Endothelial cell of umbilical vein (primary cell): ENCODE results near the gene ARPC2. TPM values are rescaled to one million over a fixed set of nuclear protein-coding genes. Genes with fewer than 3 reads are reported as not detected.

ENCODE experiments used
- BruUV-seq: library from RNA; stranded (reverse); fragments of 400-500 nt; replicated peaks from 2 replicates; lab custom pipeline; 2021; lab: Mats Ljungman, UMichigan
- CTCF ChIA-PET: fragments of 300-600, 350-600 bp; sonication (Branson Sonifier 250); formaldehyde crosslinking; loops from one replicate; lab custom pipeline; 2021; ENCODE audit warnings: antibody characterized with exemption, inconsistent platforms; lab: Charles Lee
- POLR2A ChIA-PET: fragments of 300-600, 350-600 bp; sonication (Branson Sonifier 250); formaldehyde crosslinking; loops from one replicate; lab custom pipeline; 2021; ENCODE audit warnings: antibody characterized with exemption, inconsistent platforms; lab: Charles Lee
- DNase-seq: peaks from one replicate; pipeline ENCODE4 v3.0.0-alpha.2; 2011; ENCODE audit warnings: low read depth, low spot score
- FAIRE-seq: peaks from 2 replicates; lab custom pipeline; 2011; peaks lifted over from hg19 to GRCh38; lab: Jason Lieb, UNC
- H2AFZ ChIP-seq: 2 replicates; pipeline ENCODE4 v1.6.0; 2012; ENCODE audit warnings: low read depth, low read length, control low read depth, inconsistent platforms
- H3K27ac ChIP-seq: 2 replicates; pipeline ENCODE4 v1.5.1; 2011; ENCODE audit warnings: low read depth, mild to moderate bottlenecking, control low read depth, low read length, moderate library complexity; ENCODE audit not compliant: insufficient read depth
- H3K27me3 ChIP-seq, 2 experiments: 2 replicates each; pipeline versions ENCODE4 v1.6.0 to v1.6.1; 2011; ENCODE audit warnings: low read length in 2 of 2, mixed read lengths in 1 of 2; ENCODE audit not compliant: control insufficient read depth in 2 of 2, insufficient read depth in 2 of 2
- H3K36me3 ChIP-seq, 2 experiments: 2 replicates in 1 of 2; 3 replicates in 1 of 2; pipeline ENCODE4 v1.5.1; 2011; ENCODE audit warnings: low read length in 2 of 2, mild to moderate bottlenecking in 1 of 2, moderate library complexity in 1 of 2; ENCODE audit not compliant: control insufficient read depth in 2 of 2, insufficient read depth in 2 of 2; ENCODE audit errors: extremely low read depth in 1 of 2
- H3K4me1 ChIP-seq: 3 replicates; pipeline ENCODE4 v1.5.1; 2011; ENCODE audit warnings: mild to moderate bottlenecking, low read length; ENCODE audit not compliant: control insufficient read depth, insufficient read depth; ENCODE audit errors: extremely low read depth
- H3K4me2 ChIP-seq: 2 replicates; pipeline ENCODE4 v1.6.1; 2011; ENCODE audit warnings: low read length, control low read depth, mixed read lengths; ENCODE audit not compliant: insufficient read depth
- H3K4me3 ChIP-seq, 3 experiments: fragments of 200-600 bp in 1 of 3; sonication (generic), shearing (Covaris generic) in 1 of 3; replicated peaks in 1 of 3; 2 replicates each; pipeline ENCODE4 v1.5.1; 2011 to 2016; ENCODE audit warnings: control low read depth in 3 of 3, low read length in 3 of 3, mild to moderate bottlenecking in 2 of 3, inconsistent platforms in 1 of 3, low read depth in 1 of 3, moderate library complexity in 1 of 3; ENCODE audit not compliant: insufficient read depth in 1 of 3
- H3K79me2 ChIP-seq: 2 replicates; pipeline ENCODE4 v1.6.0; 2012; ENCODE audit warnings: low read length, inconsistent platforms; ENCODE audit not compliant: control insufficient read depth, insufficient read depth
- H3K9ac ChIP-seq: replicated peaks from 2 replicates; pipeline ENCODE3; 2011; ENCODE audit warnings: low read length, control low read depth; ENCODE audit not compliant: insufficient read depth; ENCODE audit errors: extremely low read depth
- H3K9me1 ChIP-seq: replicated peaks from 3 replicates; pipeline ENCODE4 v1.6.0; 2011; ENCODE audit warnings: mild to moderate bottlenecking, low read length; ENCODE audit not compliant: control insufficient read depth, insufficient read depth; ENCODE audit errors: extremely low read depth
- H3K9me3 ChIP-seq: replicated peaks from 2 replicates; pipeline ENCODE4 v1.5.1; 2012; ENCODE audit warnings: low read length, inconsistent platforms; ENCODE audit not compliant: control insufficient read depth, insufficient read depth
- H4K20me1 ChIP-seq: replicated peaks from 2 replicates; pipeline ENCODE3; 2011; ENCODE audit warnings: mild to moderate bottlenecking, low read length; ENCODE audit not compliant: control insufficient read depth, insufficient read depth; ENCODE audit errors: extremely low read depth
- CTCF ChIP-seq, 2 donors: IDR thresholded peaks; 1 replicate in 1 of 2; 2 replicates in 1 of 2; pipeline ENCODE4 v1.5.1; 2011; ENCODE audit warnings: low read length in 2 of 2, mild to moderate bottlenecking in 2 of 2, moderate library complexity in 2 of 2, control low read depth in 1 of 2, inconsistent platforms in 1 of 2, low read depth in 1 of 2; ENCODE audit not compliant: insufficient read depth in 1 of 2; ENCODE audit errors: extremely low read depth in 1 of 2
- POLR2AphosphoS5 ChIP-seq: IDR thresholded peaks from 2 replicates; pipeline ENCODE4 v1.6.1; 2012; ENCODE audit warnings: low read depth, mild to moderate bottlenecking, control low read depth, low read length, moderate library complexity; ENCODE audit not compliant: insufficient read depth
- dilution Hi-C: fragments of 300-500 bp; cut with MboI; formaldehyde crosslinking; loops from one replicate; pipeline ENCODE4 v1.15.0; 2019; ENCODE audit warnings: low sequenced_read_pairs; ENCODE audit not compliant: extremely low pct_ligation_motif_present
- intact Hi-C: fragments of 100-400 bp; cut with micrococcal nuclease; formaldehyde crosslinking; loops from one replicate; pipeline ENCODE4 v1.10.0; 2022
- polyA plus RNA-seq, 4 experiments: library from polyadenylated mRNA; depleted of rRNA in 3 of 4; stranded (reverse) in 3 of 4; unstranded in 1 of 4; fragments of >200 nt; gene quantifications; 2 replicates each; pipeline versions ENCODE4 v1.2.1 to v1.2.3, GENCODE V29; 2011 to 2012; ENCODE audit warnings: missing spikeins in 1 of 4
- total RNA-seq: library from RNA; stranded (reverse); gene quantifications from 2 replicates; pipeline ENCODE4 v1.2.3, GENCODE V29; 2021

The ARPC2 gene
- total and polyA plus RNA-seq, 2 donors (not counting 3 experiments of a cell fraction or from before 2014, with no cell fraction given), result 417 to 455 TPM

DNA sequence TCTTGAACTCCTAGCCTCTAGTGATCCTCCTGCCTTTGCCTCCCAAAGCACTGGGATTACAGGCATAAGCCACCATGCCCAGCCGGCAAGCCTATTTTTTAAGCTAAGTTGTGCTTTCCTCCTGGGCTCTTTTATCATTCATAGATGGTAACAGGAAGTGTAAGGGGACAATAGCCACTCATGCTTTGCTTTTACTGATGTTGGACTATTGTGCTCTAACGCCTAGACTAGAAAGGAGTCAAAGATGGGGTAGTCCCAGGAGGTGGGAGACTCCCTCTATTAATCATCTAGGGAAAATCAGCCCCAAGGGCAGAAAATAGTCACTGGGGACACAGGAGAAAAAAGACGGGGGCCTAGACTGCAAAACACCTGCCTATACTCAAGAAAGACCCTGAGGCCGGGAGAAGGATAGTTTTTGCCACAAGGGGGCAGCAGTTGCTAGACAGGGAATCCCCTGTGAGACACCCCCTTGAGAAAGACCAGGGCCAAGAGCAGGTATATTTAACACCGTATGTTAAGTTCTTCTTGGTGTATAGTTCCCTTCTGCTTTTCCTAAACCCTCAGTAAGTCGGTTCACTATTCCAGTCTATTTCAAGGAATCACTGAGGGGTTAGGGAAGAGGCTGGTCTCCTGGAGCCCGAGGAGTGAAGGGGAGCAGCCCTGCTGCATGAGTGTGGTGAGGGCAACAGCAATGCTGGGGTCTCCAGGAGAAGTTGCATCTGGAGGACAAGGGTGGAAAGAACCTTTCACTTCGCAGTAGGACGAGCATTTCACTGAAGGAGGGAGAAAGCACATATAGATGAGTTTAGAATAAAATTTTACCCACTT lies 48.1 kb upstream of the ARPC2 start:
- Histone ChIP-seq H3K9me1 (no peaks in the 10 kb centered on the region), H2AFZ (no peak overlapping the region), H3K79me2 (no peaks in the 10 kb centered on the region), H3K27me3 (peaks cover 15 to 18% of the 10 kb centered on the region in 2 experiments), H3K27ac (no peak overlapping the region), H4K20me1 (no peaks in the 10 kb centered on the region), H3K4me2 (no peak overlapping the region), H3K4me1 (no peaks in the 10 kb centered on the region), H3K36me3 (no peaks in the 10 kb centered on the region), H3K4me3 (no peak overlapping the region), H3K9ac (no peak overlapping the region), H3K9me3 (no peaks in the 10 kb centered on the region)
- dilution Hi-C loops (no loop called here), intact Hi-C loops (loop anchor here (5.0 kb wide), 1 partner anchor 88 kb away; no protein-coding TSS in a partner anchor)
- no peak for TF ChIP-seq POLR2AphosphoS5
- TF ChIP-seq CTCF (IDR thresholded peaks at IDR 0.05; ENCODE audit: extremely low read depth in 1 of 2, insufficient read depth in 1 of 2, low read depth in 1 of 2, low read length in 2 of 2), result peak; percentile 64 to 81
- CTCF ChIA-PET, result interaction anchor here (0.8 to 1.7 kb wide), 9 partner anchors 9 to 227 kb away, joined by 3 to 6 read pairs (median 3); partner anchors contain the start of gene ARPC2
- peak; percentile 45 for DNase-seq
- no TSS peak for BruUV-seq
- POLR2A ChIA-PET, result no interaction called here
- FAIRE-seq, result peak; percentile 70
